Smooth muscle cell of the brain vasculature (primary cell): ENCODE results near the gene CXXC5.

ENCODE experiments used
- DNase-seq: peaks from one replicate; pipeline ENCODE4 v3.0.0-alpha.2; 2012; ENCODE audit warnings: low read depth, low spot score

The CXXC5 gene

GRCh38 chr5:139638090-139638735 lies 9.9 kb upstream of the CXXC5 start:
- no peak for DNase-seq

- DNase-seq, result no peak
These were observed 9.2 kb upstream of the CXXC5 start for GRCh38 chr5:139638736-139639618.

GRCh38 chr5:139639619-139640380 lies 8.3 kb upstream of the CXXC5 start:
- no peak for DNase-seq

- no peak for DNase-seq
These were observed 7.6 kb upstream of the CXXC5 start for GRCh38 chr5:139640421-139641115.

GRCh38 chr5:139641116-139642080 lies 6.8 kb upstream of the CXXC5 start:
- DNase-seq, result no peak

- DNase-seq, result no peak
These were observed 5.9 kb upstream of the CXXC5 start for GRCh38 chr5:139642213-139642612.

- no peak for DNase-seq
These were observed 5.0 kb upstream of the CXXC5 start for GRCh38 chr5:139642891-139643871.

GRCh38 chr5:139644001-139644456 lies 4.1 kb upstream of the CXXC5 start:
- no peak for DNase-seq

GRCh38 chr5:139644646-139645429 lies 3.3 kb upstream of the CXXC5 start:
- DNase-seq, result no peak

- no peak for DNase-seq
These were observed 2.7 kb upstream of the CXXC5 start for GRCh38 chr5:139645430-139645871.

- no peak for DNase-seq
These were observed 2.0 kb upstream of the CXXC5 start for GRCh38 chr5:139646111-139646510.

- no peak for DNase-seq
These were observed 1.1 kb upstream of the CXXC5 start for GRCh38 chr5:139646912-139647505.

- no peak for DNase-seq
These were observed 494 bp upstream of the CXXC5 start for GRCh38 chr5:139647506-139648204.

GRCh38 chr5:139649082-139649991 lies 1.2 kb downstream of the CXXC5 start:
- no peak for DNase-seq

GRCh38 chr5:139650031-139650688 lies 2.0 kb downstream of the CXXC5 start:
- DNase-seq, result no peak

- no peak for DNase-seq
These were observed 2.5 kb downstream of the CXXC5 start for GRCh38 chr5:139650689-139651042.
